A375 (cell line): ENCODE data around the gene NKX2-4. TPM values are rescaled to one million over a fixed set of nuclear protein-coding genes. Genes with fewer than 3 reads are reported as not detected.

Experiments used
- small RNA-seq: library from RNA; depleted of rRNA; stranded (forward); fragments of <200 nt; gene quantifications from one replicate; pipeline ENCODE3, GENCODE V24; 2014
- total RNA-seq: library from RNA; depleted of rRNA; stranded (reverse); fragments of >200 nt; shearing (Covaris generic); gene quantifications from 2 replicates; pipeline ENCODE4 v1.2.3, GENCODE V29; 2014; rRNA removed

NKX2-4 gene
- total RNA-seq, result 4.1 and 5.5 TPM in 2 replicates

GRCh38 chr20:21397341-21398108, at the start of gene NKX2-4:
TSS of gene NKX2-4 (minus strand) at chr20:21397526. CDS start at chr20:21397399, 127 bp downstream.

Small RNA genes lying within 50 kb of the gene (small RNA-seq; reads per million reads assigned to genes)
- not detected for gene RN7SKP140

Other genes starting within 250 kb of the NKX2-4 start
- gene XRN2, start 94.2 kb downstream of the NKX2-4 start, total RNA-seq, result 82.7 and 102 TPM in 2 replicates
- 0.41 and 1.8 TPM in 2 replicates for gene NKX2-2, start 116.5 kb upstream of the NKX2-4 start, total RNA-seq